HepG2 (cell line): Measurements from ENCODE around the gene EPG5. TPM values are rescaled to one million over a fixed set of nuclear protein-coding genes. Genes with fewer than 3 reads are reported as not detected.

Experiments used
- ATAC-seq: fragments of 200-7000 bp; cut with Tn5 transposase; 3 replicates; pipeline ENCODE4 v1.9.1; 2020; ENCODE audit warnings: mild to moderate bottlenecking, moderate library complexity
- BruUV-seq: library from RNA; stranded (reverse); fragments of 400-500 nt; replicated peaks from 2 replicates; lab custom pipeline; 2021; lab: Mats Ljungman, UMichigan
- CTCF ChIA-PET: fragments of 300-600 bp; formaldehyde crosslinking; extraction: SDS; loops from one replicate; lab custom pipeline; 2021; ENCODE audit warnings: low total read pairs, inconsistent platforms, low intra/inter-chr PET ratio; lab: Yijun Ruan, JAX
- POLR2A ChIA-PET: fragments of 350-600 bp; sonication (Branson Sonifier 250); formaldehyde crosslinking; loops from one replicate; lab custom pipeline; 2020; ENCODE audit warnings: antibody characterized with exemption, inconsistent platforms; lab: Yijun Ruan, JAX
- DNase-seq: peaks from one replicate; pipeline ENCODE4 v3.0.0-alpha.2; 2015; ENCODE audit warnings: low spot score
- FAIRE-seq: peaks from 3 replicates; lab custom pipeline; 2011; peaks lifted over from hg19 to GRCh38; lab: Jason Lieb, UNC
- H2AFZ ChIP-seq: one replicate; pipeline ENCODE4 v1.6.1; 2011; ENCODE audit warnings: low read length, inconsistent platforms
- H3K27ac ChIP-seq: fragments of 300-600 bp; 3 replicates; pipeline ENCODE4 v1.8.0; 2011; ENCODE audit warnings: mixed run types, mild to moderate bottlenecking, mixed read lengths, low read length, inconsistent platforms; ENCODE audit not compliant: insufficient read depth; ENCODE audit errors: extremely low read length
- H3K27me3 ChIP-seq, 2 experiments: fragments of 200-600 bp in 1 of 2; 2 replicates in 1 of 2; 3 replicates in 1 of 2; pipeline versions ENCODE4 v1.6.0 to v1.8.0; 2011; ENCODE audit warnings: low read length in 2 of 2, mild to moderate bottlenecking in 2 of 2, moderate library complexity in 2 of 2, inconsistent platforms in 1 of 2; ENCODE audit not compliant: insufficient read depth in 2 of 2, control insufficient read depth in 1 of 2
- H3K36me3 ChIP-seq, 2 experiments: fragments of 200-600 bp in 1 of 2; replicated peaks in 1 of 2; 2 replicates in 1 of 2; 3 replicates in 1 of 2; pipeline versions ENCODE4 v1.5.1 to v1.8.0; 2011; ENCODE audit warnings: low read length in 2 of 2, inconsistent platforms in 1 of 2; ENCODE audit not compliant: insufficient read depth in 2 of 2, control insufficient read depth in 1 of 2
- H3K4me1 ChIP-seq: 2 replicates; pipeline ENCODE4 v1.5.1; 2012; ENCODE audit warnings: low read length, inconsistent platforms; ENCODE audit not compliant: insufficient read depth
- H3K4me2 ChIP-seq: 2 replicates; pipeline ENCODE4 v1.6.0; 2011; ENCODE audit warnings: low read depth, low read length, inconsistent platforms
- H3K4me3 ChIP-seq, 3 experiments: fragments of 200-600 bp in 1 of 3; sonication (generic), shearing (Covaris generic) in 1 of 3; replicated peaks in 1 of 3; 2 replicates each; pipeline ENCODE4 v1.5.1; 2011 to 2016; ENCODE audit warnings: low read length in 3 of 3, inconsistent platforms in 2 of 3, low read depth in 2 of 3, mild to moderate bottlenecking in 2 of 3, control low read depth in 1 of 3, mixed read lengths in 1 of 3; ENCODE audit not compliant: insufficient read depth in 1 of 3
- H3K79me2 ChIP-seq: one replicate; pipeline ENCODE4 v1.6.1; 2011; ENCODE audit warnings: low read length, inconsistent platforms; ENCODE audit not compliant: insufficient read depth
- H3K9ac ChIP-seq: 2 replicates; pipeline ENCODE4 v1.6.0; 2011; ENCODE audit warnings: mild to moderate bottlenecking, low read depth, low read length, inconsistent platforms; ENCODE audit not compliant: insufficient read depth
- H3K9me3 ChIP-seq: 2 replicates; pipeline ENCODE4 v1.5.1; 2012; ENCODE audit warnings: mild to moderate bottlenecking, low read length
- H4K20me1 ChIP-seq: 2 replicates; pipeline ENCODE4 v1.6.0; 2011; ENCODE audit warnings: inconsistent platforms, mild to moderate bottlenecking, low read length, moderate library complexity; ENCODE audit not compliant: insufficient read depth
- AFF4 ChIP-seq: sonication (generic); formaldehyde crosslinking; IDR thresholded peaks from 2 replicates; pipeline ENCODE4 v1.4.0; 2020; ENCODE audit warnings: missing genetic modification reagents
- FOXO1 ChIP-seq: sonication (generic); formaldehyde crosslinking; IDR thresholded peaks from 2 replicates; pipeline ENCODE4 v1.4.0; 2020; ENCODE audit warnings: missing genetic modification reagents
- KLF16 ChIP-seq, 2 experiments: sonication (generic) in 1 of 2; formaldehyde crosslinking in 1 of 2; IDR thresholded peaks; 2 replicates each; pipeline versions ENCODE4 v1.6.1 to v1.8.0; 2016 to 2023; ENCODE audit warnings: missing genetic modification reagents in 2 of 2, missing compliant biosample characterization in 1 of 2
- MATR3 ChIP-seq: sonication (generic); formaldehyde crosslinking; IDR thresholded peaks from 2 replicates; pipeline ENCODE4 v1.4.0; 2020; ENCODE audit warnings: missing genetic modification reagents
- MED8 ChIP-seq: sonication (generic); formaldehyde crosslinking; IDR thresholded peaks from 2 replicates; pipeline ENCODE4 v1.8.1; 2023; ENCODE audit warnings: mild to moderate bottlenecking, missing genetic modification reagents; ENCODE audit not compliant: insufficient replicate concordance
- NCOA2 ChIP-seq: sonication (generic); formaldehyde crosslinking; IDR thresholded peaks from 2 replicates; pipeline ENCODE4 v1.8.0; 2022; ENCODE audit warnings: inconsistent platforms
- NKX3-1 ChIP-seq: sonication (generic); formaldehyde crosslinking; IDR thresholded peaks from 2 replicates; pipeline ENCODE4 v1.5.0; 2020; ENCODE audit warnings: missing genetic modification reagents
- SP4 ChIP-seq: sonication (generic); formaldehyde crosslinking; IDR thresholded peaks from 2 replicates; pipeline ENCODE4 v1.8.1; 2023; ENCODE audit warnings: mild to moderate bottlenecking, missing genetic modification reagents
- SRSF4 ChIP-seq: fragments of 200-400 bp; formaldehyde crosslinking; IDR thresholded peaks from one replicate; pipeline ENCODE4 v1.6.1; 2018; ENCODE audit warnings: mild to moderate bottlenecking, low read depth, low read length, moderate library complexity; ENCODE audit not compliant: poor library complexity, severe bottlenecking
- TFE3 ChIP-seq: IDR thresholded peaks from 2 replicates; pipeline ENCODE4 v1.6.1; 2016
- TGIF2 ChIP-seq: IDR thresholded peaks from 2 replicates; pipeline ENCODE4 v1.6.1; 2016; ENCODE audit warnings: control low read depth, missing compliant biosample characterization
- ZIK1 ChIP-seq: sonication (generic); formaldehyde crosslinking; IDR thresholded peaks from 2 replicates; pipeline ENCODE4 v1.5.0; 2020; ENCODE audit warnings: mild to moderate bottlenecking, low read depth, missing genetic modification reagents, borderline replicate concordance
- ZNF333 ChIP-seq: sonication (generic); formaldehyde crosslinking; IDR thresholded peaks from 2 replicates; pipeline ENCODE4 v1.4.0; 2020; ENCODE audit warnings: mild to moderate bottlenecking, missing genetic modification reagents, borderline replicate concordance
- ZNF484 ChIP-seq: sonication (generic); formaldehyde crosslinking; IDR thresholded peaks from 2 replicates; pipeline ENCODE4 v1.5.1; 2020; ENCODE audit warnings: mild to moderate bottlenecking, low read depth, missing genetic modification reagents, borderline replicate concordance
- ZNF496 ChIP-seq: sonication (generic); formaldehyde crosslinking; IDR thresholded peaks from 2 replicates; pipeline ENCODE4 v1.8.1; 2023; ENCODE audit warnings: mild to moderate bottlenecking, moderate library complexity, missing genetic modification reagents; ENCODE audit not compliant: insufficient replicate concordance
- ZNF564 ChIP-seq: sonication (generic); formaldehyde crosslinking; IDR thresholded peaks from 2 replicates; pipeline ENCODE4 v1.8.1; 2023; ENCODE audit warnings: mild to moderate bottlenecking, missing genetic modification reagents
- ZNF569 ChIP-seq: sonication (generic); formaldehyde crosslinking; IDR thresholded peaks from 2 replicates; pipeline ENCODE4 v1.5.0; 2020; ENCODE audit warnings: mild to moderate bottlenecking, missing genetic modification reagents, moderate library complexity, borderline replicate concordance
- WGBS: methylation state at CpG from one replicate; pipeline ENCODE4 v1.1.6; 2017; ENCODE audit warnings: low lambda C conversion rate; 5-methylcytosine and 5-hydroxymethylcytosine counted together
- in situ Hi-C: cut with HindIII; loops from 2 replicates; pipeline ENCODE4 v1.10.0; 2017; ENCODE audit warnings: low pct_unique_long_range_greater_than_20kb; ENCODE audit not compliant: extremely low pct_ligation_motif_present
- intact Hi-C: fragments of 100-400 bp; cut with micrococcal nuclease; formaldehyde crosslinking; loops from one replicate; pipeline ENCODE4 v1.10.0; 2022; ENCODE audit not compliant: unreplicated experiment
- polyA plus RNA-seq, 8 experiments: library from polyadenylated mRNA; depleted of rRNA in 3 of 8; stranded (reverse) in 7 of 8; unstranded in 1 of 8; fragments of >200 nt; fragmentation: Illumina TruSeq in 4 of 8; extraction: Trizol in 4 of 8; gene quantifications; 2 replicates each; pipeline versions ENCODE4 v1.2.1 to v1.2.3, GENCODE V29; 2011 to 2016; ENCODE audit warnings: low read depth in 4 of 8, missing spikeins in 1 of 8, mixed read lengths in 1 of 8; ENCODE audit not compliant: insufficient read depth in 1 of 8
- total RNA-seq, 5 experiments: library from RNA; depleted of rRNA; stranded (reverse); fragments of >200 nt; fragmentation: Illumina TruSeq; extraction: Trizol; gene quantifications; 2 replicates each; pipeline ENCODE4 v1.2.3, GENCODE V29; 2016; ENCODE audit warnings: low read depth in 1 of 5
- TF ChIP-seq, protein P1 (sequence below): sonication (generic); formaldehyde crosslinking; IDR thresholded peaks from 2 replicates; pipeline ENCODE4 v1.5.0; 2020; ENCODE audit warnings: missing genetic modification reagents

The EPG5 gene
- total and polyA plus RNA-seq, 2 of the 13 experiments (the other 11 are each of a cell fraction or from before 2014, with no cell fraction given): 6.7 to 9.3 TPM

DNA sequence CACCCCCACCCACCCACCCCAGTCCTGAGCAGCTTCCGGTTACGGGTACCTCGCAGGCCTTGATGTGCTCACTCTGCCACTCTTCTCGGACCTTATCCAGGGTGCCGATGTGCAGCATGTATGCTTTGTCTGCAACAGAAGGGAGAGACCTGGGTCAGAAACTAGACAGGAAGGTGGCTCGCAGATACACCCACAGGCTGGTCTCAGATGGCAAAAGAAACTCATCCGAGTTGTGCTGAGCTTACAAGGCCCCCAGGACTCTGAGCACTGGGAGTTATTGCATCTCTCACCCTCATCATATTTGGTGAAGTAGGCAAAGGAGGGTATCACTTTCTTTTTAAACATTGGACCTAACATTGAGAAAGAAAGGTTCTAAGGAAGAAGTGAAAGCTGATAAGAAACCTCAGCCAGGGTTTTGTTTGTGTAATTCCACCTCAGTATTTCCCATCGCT, 30.6 kb upstream of the EPG5 start:
- ATAC-seq (no peak), FAIRE-seq (no peak), DNase-seq (no peak)
- Histone ChIP-seq H3K9ac (no peak overlapping the region), H3K9me3 (no peaks in the 10 kb centered on the region), H2AFZ (no peak overlapping the region), H4K20me1 (no peaks in the 10 kb centered on the region), H3K4me1 (no peaks in the 10 kb centered on the region), H3K4me2 (no peak overlapping the region), H3K27me3 (no peaks in the 10 kb centered on the region), H3K36me3 (no peaks in the 10 kb centered on the region), H3K79me2 (no peaks in the 10 kb centered on the region), H3K4me3 (no peak overlapping the region), H3K27ac (no peak overlapping the region)
- POLR2A ChIA-PET: no interaction called here
- in situ Hi-C loops (no loop called here), intact Hi-C loops (no loop called here)
- TF ChIP-seq ZNF496 (CRISPR knock-in tag) (no peak), ZIK1 (CRISPR knock-in tag) (no peak), FOXO1 (CRISPR knock-in tag) (no peak), NCOA2 (CRISPR knock-in tag) (no peak), TGIF2 (CRISPR knock-in tag) (no peak), NKX3-1 (CRISPR knock-in tag) (no peak), ZNF333 (no peak), KLF16 (CRISPR knock-in tag; IDR thresholded peaks at IDR 0.05) (no peak), ZNF484 (CRISPR knock-in tag) (no peak), MATR3 (CRISPR knock-in tag) (no peak), SRSF4 (no peak), ZNF569 (CRISPR knock-in tag) (no peak), TFE3 (CRISPR knock-in tag) (no peak), SP4 (CRISPR knock-in tag) (no peak), ZNF564 (CRISPR knock-in tag) (no peak), AFF4 (CRISPR knock-in tag) (no peak), MED8 (CRISPR knock-in tag) (no peak)
- TF ChIP-seq, protein P1, sequence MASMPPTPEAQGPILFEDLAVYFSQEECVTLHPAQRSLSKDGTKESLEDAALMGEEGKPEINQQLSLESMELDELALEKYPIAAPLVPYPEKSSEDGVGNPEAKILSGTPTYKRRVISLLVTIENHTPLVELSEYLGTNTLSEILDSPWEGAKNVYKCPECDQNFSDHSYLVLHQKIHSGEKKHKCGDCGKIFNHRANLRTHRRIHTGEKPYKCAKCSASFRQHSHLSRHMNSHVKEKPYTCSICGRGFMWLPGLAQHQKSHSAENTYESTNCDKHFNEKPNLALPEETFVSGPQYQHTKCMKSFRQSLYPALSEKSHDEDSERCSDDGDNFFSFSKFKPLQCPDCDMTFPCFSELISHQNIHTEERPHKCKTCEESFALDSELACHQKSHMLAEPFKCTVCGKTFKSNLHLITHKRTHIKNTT (CRISPR knock-in tag): no peak
- WGBS: 76% methylated on average over 8 of the region's 8 CpGs
- CTCF ChIA-PET: no interaction called here
- no TSS peak for BruUV-seq
